Breast epithelium (tissue), 3 donors: ENCODE data around the gene SLK.

Source experiments
- POLR2A ChIP-seq: fragments of 450-650 bp; IDR thresholded peaks from one replicate; pipeline ENCODE4 v1.6.1; 2016; ENCODE audit warnings: antibody characterized with exemption, mild to moderate bottlenecking, moderate library complexity
- POLR2AphosphoS5 ChIP-seq, 3 donors: sonication (generic); formaldehyde crosslinking; IDR thresholded peaks; one replicate each; pipeline ENCODE4 v1.6.1; 2017; ENCODE audit warnings: antibody characterized with exemption in 3 of 3
- TF ChIP-seq, protein P1 (sequence below), 3 donors: fragments of 450-650 bp; IDR thresholded peaks; one replicate each; pipeline ENCODE4 v1.5.1; 2016 to 2017; ENCODE audit warnings: antibody characterized with exemption in 3 of 3, mild to moderate bottlenecking in 3 of 3, moderate library complexity in 3 of 3

DNA sequence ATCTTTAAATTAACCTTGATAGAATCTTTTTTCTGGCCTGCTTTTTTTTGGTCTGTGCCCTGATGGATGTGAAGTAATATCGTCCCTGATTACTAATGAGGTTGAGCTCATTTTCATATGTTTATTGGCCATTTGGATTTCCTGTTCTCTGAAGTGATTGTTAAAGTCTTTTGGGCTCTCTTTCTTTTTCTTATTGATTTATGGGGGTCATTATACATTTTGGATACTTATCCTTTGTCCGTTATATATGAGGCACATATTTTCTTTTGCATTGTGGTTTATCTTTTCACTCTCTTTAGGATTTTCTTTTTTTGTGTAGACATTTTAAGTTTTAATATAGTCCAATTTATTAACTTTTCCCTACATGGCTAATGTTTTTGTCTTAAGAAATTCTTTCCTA, 12.6 kb downstream of the SLK start:
- TF ChIP-seq, protein P1, sequence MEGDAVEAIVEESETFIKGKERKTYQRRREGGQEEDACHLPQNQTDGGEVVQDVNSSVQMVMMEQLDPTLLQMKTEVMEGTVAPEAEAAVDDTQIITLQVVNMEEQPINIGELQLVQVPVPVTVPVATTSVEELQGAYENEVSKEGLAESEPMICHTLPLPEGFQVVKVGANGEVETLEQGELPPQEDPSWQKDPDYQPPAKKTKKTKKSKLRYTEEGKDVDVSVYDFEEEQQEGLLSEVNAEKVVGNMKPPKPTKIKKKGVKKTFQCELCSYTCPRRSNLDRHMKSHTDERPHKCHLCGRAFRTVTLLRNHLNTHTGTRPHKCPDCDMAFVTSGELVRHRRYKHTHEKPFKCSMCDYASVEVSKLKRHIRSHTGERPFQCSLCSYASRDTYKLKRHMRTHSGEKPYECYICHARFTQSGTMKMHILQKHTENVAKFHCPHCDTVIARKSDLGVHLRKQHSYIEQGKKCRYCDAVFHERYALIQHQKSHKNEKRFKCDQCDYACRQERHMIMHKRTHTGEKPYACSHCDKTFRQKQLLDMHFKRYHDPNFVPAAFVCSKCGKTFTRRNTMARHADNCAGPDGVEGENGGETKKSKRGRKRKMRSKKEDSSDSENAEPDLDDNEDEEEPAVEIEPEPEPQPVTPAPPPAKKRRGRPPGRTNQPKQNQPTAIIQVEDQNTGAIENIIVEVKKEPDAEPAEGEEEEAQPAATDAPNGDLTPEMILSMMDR (IDR thresholded peaks at IDR 0.05), result no peak
- TF ChIP-seq POLR2A (no peak), POLR2AphosphoS5 (IDR thresholded peaks at IDR 0.05) (no peak)
